Peyer's patch (tissue), 4 donors: Measurements from ENCODE around the gene CLNK. TPM values are rescaled to one million over a fixed set of nuclear protein-coding genes. Genes with fewer than 3 reads are reported as not detected.
A peak's percentile ranks its signal among the peaks of the same experiment; 100 is the strongest.

Source experiments
- DNase-seq, 3 donors: peaks; one replicate each; pipeline ENCODE4 v3.0.0-alpha.2; 2017 to 2019
- H3K27ac ChIP-seq, 4 donors: fragments of 200-600 bp; sonication (generic); one replicate each; pipeline ENCODE4 v1.5.1; 2016 to 2019
- H3K27me3 ChIP-seq, 2 donors: fragments of 200-600 bp; sonication (generic); one replicate each; pipeline ENCODE4 v1.5.1; 2019
- H3K36me3 ChIP-seq, 3 donors: fragments of 200-600 bp; sonication (generic); one replicate each; pipeline ENCODE4 v1.5.1; 2016 to 2019
- H3K4me1 ChIP-seq, 4 donors: fragments of 200-600 bp; sonication (generic); one replicate each; pipeline ENCODE4 v1.5.1; 2016 to 2019
- H3K4me3 ChIP-seq, 4 donors: fragments of 200-600 bp; sonication (generic); 1 replicate in 3 of 4; 2 replicates in 1 of 4; pipeline ENCODE4 v1.5.1; 2016 to 2019; ENCODE audit warnings: mild to moderate bottlenecking in 1 of 4
- H3K9me3 ChIP-seq, 4 donors: fragments of 200-600 bp; sonication (generic); one replicate each; pipeline ENCODE4 v1.5.1; 2016 to 2019; ENCODE audit warnings: mild to moderate bottlenecking in 1 of 4
- POLR2A ChIP-seq, 2 donors: fragments of 450-650 bp; IDR thresholded peaks; one replicate each; pipeline ENCODE4 v1.5.1; 2017; ENCODE audit warnings: antibody characterized with exemption in 2 of 2, mild to moderate bottlenecking in 2 of 2, moderate library complexity in 2 of 2
- total RNA-seq, 4 donors: library from RNA; depleted of rRNA; stranded (reverse); fragments of >200 nt; gene quantifications; one replicate each; pipeline ENCODE4 v1.1.0, GENCODE V29; 2016
- TF ChIP-seq, protein P1 (sequence below), 6 experiments: fragments of 450-650 bp in 4 of 6; fragments of 200-600 bp in 2 of 6; sonication (generic) in 1 of 6; IDR thresholded peaks; one replicate each; pipeline ENCODE4 v1.5.1; 2017 to 2019; ENCODE audit warnings: antibody characterized with exemption in 6 of 6, mild to moderate bottlenecking in 3 of 6, moderate library complexity in 1 of 6

The CLNK gene, protein sequence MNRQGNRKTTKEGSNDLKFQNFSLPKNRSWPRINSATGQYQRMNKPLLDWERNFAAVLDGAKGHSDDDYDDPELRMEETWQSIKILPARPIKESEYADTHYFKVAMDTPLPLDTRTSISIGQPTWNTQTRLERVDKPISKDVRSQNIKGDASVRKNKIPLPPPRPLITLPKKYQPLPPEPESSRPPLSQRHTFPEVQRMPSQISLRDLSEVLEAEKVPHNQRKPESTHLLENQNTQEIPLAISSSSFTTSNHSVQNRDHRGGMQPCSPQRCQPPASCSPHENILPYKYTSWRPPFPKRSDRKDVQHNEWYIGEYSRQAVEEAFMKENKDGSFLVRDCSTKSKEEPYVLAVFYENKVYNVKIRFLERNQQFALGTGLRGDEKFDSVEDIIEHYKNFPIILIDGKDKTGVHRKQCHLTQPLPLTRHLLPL
- total RNA-seq = 1 to 10 TPM in 1 of 4 donors, under 1 TPM in 1, not detected in 2; 0.13 to 4.1 TPM

DNA sequence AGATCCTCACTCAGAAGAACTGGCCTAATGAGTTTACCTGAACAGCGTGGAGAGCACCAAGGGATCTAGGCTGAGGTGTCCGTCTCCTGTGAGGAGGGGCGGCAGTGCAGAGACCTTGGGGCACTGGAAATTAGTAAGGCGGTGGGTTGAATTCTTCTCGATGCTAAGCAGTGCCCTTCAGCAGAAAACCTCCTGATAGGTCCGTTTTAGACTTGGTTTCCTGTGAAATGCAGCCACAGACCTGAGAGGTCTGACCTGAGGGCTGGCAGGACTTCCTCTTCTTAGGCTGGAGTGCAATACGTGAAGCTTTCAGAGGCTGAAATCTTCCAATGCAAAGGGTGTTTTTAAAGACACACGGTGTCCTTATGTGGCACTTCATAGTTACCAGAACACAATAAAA lies at the start of gene CLNK:
TSS of gene CLNK (minus strand) at position 138 of the 400 bp plus-strand sequence. CDS start 16,899 bp downstream, outside the sequence.
- no peak for TF ChIP-seq POLR2A (IDR thresholded peaks at IDR 0.05)
- TF ChIP-seq, protein P1, sequence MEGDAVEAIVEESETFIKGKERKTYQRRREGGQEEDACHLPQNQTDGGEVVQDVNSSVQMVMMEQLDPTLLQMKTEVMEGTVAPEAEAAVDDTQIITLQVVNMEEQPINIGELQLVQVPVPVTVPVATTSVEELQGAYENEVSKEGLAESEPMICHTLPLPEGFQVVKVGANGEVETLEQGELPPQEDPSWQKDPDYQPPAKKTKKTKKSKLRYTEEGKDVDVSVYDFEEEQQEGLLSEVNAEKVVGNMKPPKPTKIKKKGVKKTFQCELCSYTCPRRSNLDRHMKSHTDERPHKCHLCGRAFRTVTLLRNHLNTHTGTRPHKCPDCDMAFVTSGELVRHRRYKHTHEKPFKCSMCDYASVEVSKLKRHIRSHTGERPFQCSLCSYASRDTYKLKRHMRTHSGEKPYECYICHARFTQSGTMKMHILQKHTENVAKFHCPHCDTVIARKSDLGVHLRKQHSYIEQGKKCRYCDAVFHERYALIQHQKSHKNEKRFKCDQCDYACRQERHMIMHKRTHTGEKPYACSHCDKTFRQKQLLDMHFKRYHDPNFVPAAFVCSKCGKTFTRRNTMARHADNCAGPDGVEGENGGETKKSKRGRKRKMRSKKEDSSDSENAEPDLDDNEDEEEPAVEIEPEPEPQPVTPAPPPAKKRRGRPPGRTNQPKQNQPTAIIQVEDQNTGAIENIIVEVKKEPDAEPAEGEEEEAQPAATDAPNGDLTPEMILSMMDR (IDR thresholded peaks at IDR 0.05) = no peak
- Histone ChIP-seq H3K4me3 (peak within 1 kb of the TSS in 1 of 4 donors; percentile 18), H3K27ac (peak within 1 kb of the TSS in 2 of 4 donors; percentile 16 to 27), H3K36me3 (no peaks in the 10 kb centered on the region), H3K27me3 (no peaks in the 10 kb centered on the region), H3K4me1 (no peaks in the 10 kb centered on the region), H3K9me3 (no peaks in the 10 kb centered on the region)
- DNase-seq = peak in 2 of 3 donors; percentile 43 to 56

DNA sequence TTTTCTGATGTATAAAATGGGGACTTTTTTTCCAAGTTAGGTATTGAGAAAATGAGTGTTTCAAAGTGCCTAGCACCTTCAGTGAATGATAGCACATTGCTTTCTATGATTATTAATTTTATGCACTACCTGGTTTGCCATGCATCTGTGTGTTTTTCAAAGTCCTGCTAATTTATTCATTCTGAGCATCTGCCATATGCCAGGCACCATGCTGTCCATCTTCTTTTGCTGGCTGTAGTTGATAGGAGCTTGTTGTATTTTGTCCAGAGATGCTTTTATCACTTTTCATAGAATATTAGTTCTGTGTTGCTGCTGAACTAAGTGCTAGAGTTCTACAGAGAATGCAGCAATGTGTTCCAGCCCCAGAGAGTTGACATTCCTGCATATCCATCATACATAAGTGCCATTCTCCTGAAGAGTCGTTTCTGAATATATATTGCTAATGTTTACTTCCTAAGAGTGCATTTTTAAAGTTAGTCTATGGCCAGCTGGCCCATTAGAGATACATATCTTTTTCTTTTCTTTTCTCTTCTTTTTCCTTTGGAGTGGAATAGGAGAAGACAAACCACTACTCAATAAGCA lies 49.0 kb upstream of the CLNK start:
- no peaks in the 10 kb centered on the region for H3K36me3 ChIP-seq
- H3K4me1 ChIP-seq = no peaks in the 10 kb centered on the region
- no peak overlapping the region for H3K4me3 ChIP-seq
- no peaks in the 10 kb centered on the region for H3K9me3 ChIP-seq
- DNase-seq = no peak
- TF ChIP-seq, protein P1 (IDR thresholded peaks at IDR 0.05) = no peak
- TF ChIP-seq POLR2A (IDR thresholded peaks at IDR 0.05) = no peak
- no peaks in the 10 kb centered on the region for H3K27me3 ChIP-seq
- H3K27ac ChIP-seq = peak overlapping the region in 1 of 4 donors; percentile 15

DNA sequence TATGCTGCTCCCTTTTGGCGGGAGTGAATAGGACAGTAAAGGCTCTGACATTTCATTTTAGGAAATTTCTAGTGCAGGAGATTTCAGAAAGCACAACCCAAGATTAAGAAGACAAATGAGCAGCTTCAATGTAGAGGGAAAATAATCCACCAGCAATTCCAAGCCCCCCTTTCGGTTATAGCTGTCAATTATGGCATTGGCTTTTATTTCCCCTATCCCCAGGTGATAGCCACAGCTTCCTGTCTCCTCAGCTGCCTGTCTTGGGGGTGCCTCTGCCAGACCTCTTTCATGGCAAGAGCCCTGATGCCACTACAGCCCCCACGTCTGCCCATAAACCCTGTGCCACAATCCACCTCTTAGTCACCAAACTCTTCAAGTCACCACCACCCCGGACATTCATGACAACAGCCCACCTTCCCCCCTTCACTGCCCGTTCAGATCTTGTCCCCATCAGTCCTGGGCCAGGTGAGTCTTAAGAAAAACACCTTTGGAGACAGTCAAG lies 48.4 kb upstream of the CLNK start:
- Histone ChIP-seq H3K4me3 (no peak overlapping the region), H3K27me3 (no peaks in the 10 kb centered on the region), H3K27ac (peak overlapping the region in 1 of 4 donors; percentile 21), H3K9me3 (no peaks in the 10 kb centered on the region), H3K4me1 (no peaks in the 10 kb centered on the region), H3K36me3 (no peaks in the 10 kb centered on the region)
- TF ChIP-seq, protein P1 (IDR thresholded peaks at IDR 0.05) = no peak
- TF ChIP-seq POLR2A (IDR thresholded peaks at IDR 0.05) = no peak
- DNase-seq = peak in 1 of 3 donors; percentile 20

DNA sequence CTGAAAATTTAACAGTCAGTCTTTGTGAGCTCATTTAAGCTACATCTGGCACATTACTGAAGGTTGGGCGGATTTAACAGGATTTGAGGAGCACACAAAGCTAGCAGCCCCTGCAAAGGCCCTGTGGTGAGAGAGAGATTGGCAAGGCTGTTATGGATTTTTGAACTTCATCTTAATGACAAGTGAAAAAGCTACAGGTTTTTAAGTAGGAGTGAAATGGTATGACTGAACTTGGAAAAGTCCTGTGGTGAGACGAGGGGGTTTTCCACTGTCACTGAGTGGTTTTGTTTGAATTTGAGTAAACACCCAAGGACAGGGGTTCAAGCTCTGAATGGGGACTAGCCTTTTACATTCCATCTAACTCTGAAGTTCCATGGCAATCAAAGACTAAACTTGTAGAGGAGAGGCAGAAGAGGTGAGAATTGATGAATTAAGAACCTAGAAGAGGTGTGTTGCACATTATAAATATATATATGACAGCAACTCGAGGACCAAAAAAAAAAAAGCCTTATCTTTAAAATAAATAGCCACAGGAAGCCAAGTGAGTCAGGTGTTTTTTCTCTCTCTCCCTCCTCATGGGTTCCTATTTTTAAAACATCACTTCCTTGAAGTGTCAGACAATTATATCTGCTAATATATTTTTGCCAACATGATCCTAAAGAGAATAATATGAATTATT lies 47.8 kb upstream of the CLNK start:
- H3K36me3 ChIP-seq = no peaks in the 10 kb centered on the region
- H3K27me3 ChIP-seq = no peaks in the 10 kb centered on the region
- H3K27ac ChIP-seq = peak overlapping the region in 1 of 4 donors; percentile 21
- no peaks in the 10 kb centered on the region for H3K9me3 ChIP-seq
- no peak for DNase-seq
- no peaks in the 10 kb centered on the region for H3K4me1 ChIP-seq
- H3K4me3 ChIP-seq = no peak overlapping the region
- TF ChIP-seq POLR2A (IDR thresholded peaks at IDR 0.05) = no peak
- TF ChIP-seq, protein P1 (IDR thresholded peaks at IDR 0.05) = no peak

DNA sequence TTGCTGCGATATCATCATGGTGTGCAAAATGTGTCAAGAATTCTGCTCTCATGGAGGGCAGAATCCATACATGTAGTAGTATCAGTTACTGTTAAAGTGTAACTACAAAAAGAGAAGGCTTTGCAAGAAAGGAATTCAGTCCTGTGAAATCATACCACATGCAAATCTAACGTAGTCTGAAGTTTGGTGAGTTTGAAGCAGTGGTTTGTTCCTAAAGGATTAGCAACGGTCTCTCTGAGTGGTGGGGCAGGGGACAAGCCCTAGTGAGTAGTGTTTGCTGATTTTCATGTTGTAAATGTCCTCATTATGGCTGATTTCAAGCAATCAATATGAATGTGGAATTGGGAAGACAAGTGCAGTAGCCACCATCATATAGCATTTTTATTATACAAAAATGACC lies 47.1 kb upstream of the CLNK start:
- H3K27me3 ChIP-seq = no peaks in the 10 kb centered on the region
- H3K4me1 ChIP-seq = no peaks in the 10 kb centered on the region
- no peaks in the 10 kb centered on the region for H3K9me3 ChIP-seq
- H3K27ac ChIP-seq = no peak overlapping the region
- no peak for DNase-seq
- no peak overlapping the region for H3K4me3 ChIP-seq
- TF ChIP-seq, protein P1 (IDR thresholded peaks at IDR 0.05) = no peak
- TF ChIP-seq POLR2A (IDR thresholded peaks at IDR 0.05) = no peak
- H3K36me3 ChIP-seq = no peaks in the 10 kb centered on the region
